ENCODE data around the gene COX19. TPM values are rescaled to one million over a fixed set of nuclear protein-coding genes. Genes with fewer than 3 reads are reported as not detected.

COX19 gene
- total and polyA plus RNA-seq, 2 of the 13 experiments (the other 11 are each of a cell fraction or from before 2014, with no cell fraction given) = 11.5 to 21.7 TPM

GRCh38 chr7:960269-960871 is 15.0 kb downstream of the COX19 start (continued):
- TF ChIP-seq BRF2 (CRISPR knock-in tag; IDR thresholded peaks at IDR 0.05) = no peak
- no peak for TF ChIP-seq CREB3 (CRISPR knock-in tag; IDR thresholded peaks at IDR 0.05)
- TF ChIP-seq ZBTB38 (CRISPR knock-in tag; IDR thresholded peaks at IDR 0.05) = peak; percentile 100
- TF ChIP-seq ZNF264 (CRISPR knock-in tag; IDR thresholded peaks at IDR 0.05) = no peak
- TF ChIP-seq NR2F6 (IDR thresholded peaks at IDR 0.05) = no peak
- TF ChIP-seq NR2F6 (CRISPR knock-in tag; IDR thresholded peaks at IDR 0.05) = 0 out of 2 replicates have a peak, but pooled peaks have one; percentile 28
- TF ChIP-seq RNF219 (CRISPR knock-in tag; IDR thresholded peaks at IDR 0.05) = no peak
- TF ChIP-seq ZUFSP (CRISPR knock-in tag; IDR thresholded peaks at IDR 0.05; ENCODE audit: borderline replicate concordance) = no peak
- no peak for TF ChIP-seq ZNF367 (CRISPR knock-in tag; IDR thresholded peaks at IDR 0.05; ENCODE audit: borderline replicate concordance)
- no peak for TF ChIP-seq FOXP4 (CRISPR knock-in tag; IDR thresholded peaks at IDR 0.05)
- TF ChIP-seq ZNF292 (CRISPR knock-in tag; IDR thresholded peaks at IDR 0.05; ENCODE audit: borderline replicate concordance, low read depth) = peak; percentile 92; the same call in 1 of the 2 replicates
- TF ChIP-seq ZNF746 (CRISPR knock-in tag; IDR thresholded peaks at IDR 0.05) = no peak
- no peak for TF ChIP-seq ZBTB42 (CRISPR knock-in tag; IDR thresholded peaks at IDR 0.05)
- no peak for TF ChIP-seq ARNT2 (CRISPR knock-in tag; IDR thresholded peaks at IDR 0.05; ENCODE audit: low read depth)
- TF ChIP-seq NFE2L2 (IDR thresholded peaks at IDR 0.05; ENCODE audit: low read length) = no peak
- TF ChIP-seq GABPB1 (CRISPR knock-in tag; IDR thresholded peaks at IDR 0.05) = peak; percentile 66
- TF ChIP-seq NBN (conservative IDR thresholded peaks at IDR 0.05) = no peak
- no peak for TF ChIP-seq ZNF530 (CRISPR knock-in tag; IDR thresholded peaks at IDR 0.05; ENCODE audit: low read depth)
- TF ChIP-seq ESRRA (CRISPR knock-in tag; IDR thresholded peaks at IDR 0.05; ENCODE audit: low read depth) = 0 out of 2 replicates have a peak, but pooled peaks have one; percentile 41
- TF ChIP-seq AGO2 (optimal IDR thresholded peaks at IDR 0.05; ENCODE audit: low read depth, low read length) = no peak
- TF ChIP-seq KLF12 (CRISPR knock-in tag; IDR thresholded peaks at IDR 0.05; ENCODE audit: borderline replicate concordance) = no peak
- TF ChIP-seq THRA (CRISPR knock-in tag; IDR thresholded peaks at IDR 0.05; ENCODE audit: borderline replicate concordance) = no peak
